Thyroid gland (tissue), 4 donors: ENCODE measurements around the gene POU6F2. TPM values are rescaled to one million over a fixed set of nuclear protein-coding genes. Genes with fewer than 3 reads are reported as not detected.

Experiments used
- DNase-seq, 2 donors: peaks; one replicate each; pipeline ENCODE4 v3.0.0-alpha.2; 2019
- H3K27ac ChIP-seq, 3 donors: fragments of 200-600 bp; sonication (generic); 1 replicate in 2 of 3; 2 replicates in 1 of 3; pipeline ENCODE4 v1.5.1; 2016 to 2019; ENCODE audit warnings: mild to moderate bottlenecking in 1 of 3, moderate library complexity in 1 of 3
- H3K27me3 ChIP-seq: fragments of 200-600 bp; sonication (generic); one replicate; pipeline ENCODE4 v1.5.1; 2019
- H3K36me3 ChIP-seq, 2 donors: fragments of 200-600 bp; sonication (generic); one replicate each; pipeline ENCODE4 v1.5.1; 2016 to 2019
- H3K4me1 ChIP-seq, 2 donors: fragments of 200-600 bp; sonication (generic); one replicate each; pipeline ENCODE4 v1.5.1; 2017 to 2019
- H3K4me3 ChIP-seq, 3 donors: fragments of 200-600 bp; sonication (generic); replicated peaks in 1 of 3; 1 replicate in 2 of 3; 2 replicates in 1 of 3; pipeline ENCODE4 v1.5.1; 2016; ENCODE audit warnings: mild to moderate bottlenecking in 1 of 3
- H3K9me3 ChIP-seq: fragments of 200-600 bp; sonication (generic); one replicate; pipeline ENCODE4 v1.5.1; 2017
- CTCF ChIP-seq, 6 experiments: fragments of 200-600 bp in 3 of 6; fragments of 450-650 bp in 3 of 6; sonication (generic) in 3 of 6; IDR thresholded peaks; one replicate each; pipeline ENCODE4 v1.5.1; 2016 to 2019; ENCODE audit warnings: antibody characterized with exemption in 6 of 6, mild to moderate bottlenecking in 2 of 6, inconsistent platforms in 1 of 6, moderate library complexity in 1 of 6
- POLR2A ChIP-seq, 2 donors: fragments of 450-650 bp; IDR thresholded peaks; one replicate each; pipeline ENCODE4 v1.6.1; 2017; ENCODE audit warnings: antibody characterized with exemption in 2 of 2, mild to moderate bottlenecking in 2 of 2, moderate library complexity in 1 of 2
- WGBS, 2 donors: methylation state at CpG; one replicate each; pipeline ENCODE4 v1.1.5; 2017; 5-methylcytosine and 5-hydroxymethylcytosine counted together
- intact Hi-C: fragments of 100-400 bp; cut with DNase I; formaldehyde crosslinking; loops from one replicate; pipeline ENCODE4 v1.15.1; 2023
- total RNA-seq, 4 donors: library from RNA; depleted of rRNA; stranded (reverse); fragments of >200 nt; gene quantifications; one replicate each; pipeline ENCODE4 v1.2.3, GENCODE V29; 2016

The POU6F2 gene
- total RNA-seq, 4 donors from 2014 or later, result 0.33 TPM; not detected in 3

DNA sequence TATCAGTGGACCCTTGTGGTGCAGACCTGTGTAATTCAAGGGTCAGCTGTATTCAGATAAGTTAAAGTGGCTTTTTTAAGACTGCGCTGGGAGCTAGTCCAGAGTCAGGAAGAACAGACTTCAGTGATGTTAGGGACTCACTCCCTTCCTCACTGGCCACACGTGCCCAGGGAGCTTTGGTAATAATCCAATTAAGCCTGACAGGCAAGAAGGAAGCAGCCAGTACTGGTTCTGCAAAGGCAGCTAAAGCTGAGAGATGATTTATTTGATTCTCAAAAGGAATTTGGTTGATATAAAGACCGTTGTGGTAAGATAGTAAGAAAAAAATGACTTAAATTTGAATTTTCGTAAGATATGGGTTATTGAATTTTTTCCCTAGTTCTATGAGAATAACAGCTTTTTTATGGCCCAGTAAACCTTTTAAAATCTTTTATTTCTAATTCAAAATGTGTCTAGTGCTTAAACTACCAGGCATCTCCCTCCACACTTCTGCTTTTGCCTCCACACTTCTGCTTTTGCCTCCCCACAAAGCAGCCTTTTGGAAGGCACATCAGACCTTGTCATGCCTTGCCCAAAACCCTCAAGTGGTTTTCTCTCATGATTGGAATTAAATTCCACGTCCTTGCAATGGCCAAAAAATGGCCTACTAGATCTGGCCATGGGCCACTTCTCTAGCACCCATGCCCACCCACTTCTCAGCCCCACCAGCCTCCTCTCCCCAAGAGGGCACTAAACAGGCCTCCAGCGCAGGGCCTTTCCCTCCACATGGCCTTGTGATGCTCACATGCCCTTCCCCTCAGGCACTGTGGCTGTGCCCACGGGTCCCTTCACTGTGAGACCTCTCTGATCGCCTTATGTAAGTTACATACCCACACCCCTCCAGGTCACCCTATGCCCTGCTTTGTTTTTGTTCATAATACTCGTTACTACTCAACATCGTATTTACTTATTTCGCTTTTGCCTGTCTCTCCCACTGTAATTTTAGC is 92.5 kb downstream of the POU6F2 start:
- intact Hi-C loops, result no loop called here
- no peak for DNase-seq
- TF ChIP-seq POLR2A (IDR thresholded peaks at IDR 0.05) (no peak), CTCF (IDR thresholded peaks at IDR 0.05) (no peak)
- Histone ChIP-seq H3K36me3 (no peaks in the 10 kb centered on the region), H3K27me3 (no peaks in the 10 kb centered on the region), H3K27ac (no peak overlapping the region), H3K4me3 (no peak overlapping the region), H3K4me1 (no peaks in the 10 kb centered on the region), H3K9me3 (no peaks in the 10 kb centered on the region)
- 75 to 77% methylated on average over 11 of the region's 11 CpGs for WGBS, 2 donors

DNA sequence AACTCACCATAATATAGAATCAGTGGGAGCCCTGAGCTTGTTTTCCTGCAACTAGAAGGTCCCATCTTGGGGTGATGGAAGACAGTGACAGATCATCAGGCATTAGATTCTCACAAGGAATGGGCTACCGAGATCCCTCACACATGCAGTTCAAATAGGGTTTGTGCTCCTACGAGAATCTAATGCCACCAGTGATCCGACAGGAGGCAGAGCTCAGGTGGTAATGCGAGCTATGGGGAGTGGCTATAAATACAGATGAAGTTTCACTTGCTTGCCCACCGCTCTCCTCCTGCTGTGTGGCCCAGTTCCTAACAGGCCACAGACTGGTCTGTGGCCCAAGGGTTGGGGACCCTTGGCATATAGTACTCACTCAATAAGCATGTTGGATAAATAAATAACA is 93.4 kb downstream of the POU6F2 start:
- no peak for TF ChIP-seq POLR2A (IDR thresholded peaks at IDR 0.05)
- Histone ChIP-seq H3K27me3 (no peaks in the 10 kb centered on the region), H3K27ac (no peak overlapping the region), H3K4me1 (no peaks in the 10 kb centered on the region), H3K9me3 (no peaks in the 10 kb centered on the region), H3K4me3 (no peak overlapping the region), H3K36me3 (no peaks in the 10 kb centered on the region)
- 94% methylated on average over 5 of the region's 5 CpGs for WGBS, 2 donors
- no peak for DNase-seq
- intact Hi-C loops, result no loop called here

DNA sequence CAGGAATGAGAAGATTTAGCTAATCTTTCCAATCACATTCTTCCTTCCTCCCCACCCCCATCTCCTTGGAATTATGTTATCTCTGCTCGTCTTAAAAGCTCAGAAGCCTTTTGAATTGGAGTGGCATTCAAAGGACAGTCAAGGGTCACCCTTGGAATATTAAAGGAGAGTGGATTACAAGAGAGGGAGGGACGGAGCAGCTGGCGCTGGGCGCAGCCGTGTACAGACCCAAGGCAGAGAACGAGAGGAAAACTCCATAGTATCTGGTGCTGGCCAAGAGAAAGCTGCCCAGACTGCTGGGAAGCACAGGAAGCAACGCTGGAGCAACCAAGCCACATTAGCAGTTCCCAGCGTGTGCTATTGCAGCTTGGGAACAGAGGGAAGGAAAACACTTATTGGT is 95.7 kb downstream of the POU6F2 start:
- Histone ChIP-seq H3K4me3 (no peak overlapping the region), H3K27ac (no peak overlapping the region), H3K9me3 (no peaks in the 10 kb centered on the region), H3K27me3 (no peaks in the 10 kb centered on the region), H3K36me3 (no peaks in the 10 kb centered on the region), H3K4me1 (no peaks in the 10 kb centered on the region)
- intact Hi-C loops, result no loop called here
- DNase-seq, result peak in 1 of 2 donors; percentile 3
- 13 to 15% methylated on average over 8 of the region's 8 CpGs for WGBS, 2 donors
- TF ChIP-seq CTCF (IDR thresholded peaks at IDR 0.05), result no peak
- TF ChIP-seq POLR2A (IDR thresholded peaks at IDR 0.05), result no peak

DNA sequence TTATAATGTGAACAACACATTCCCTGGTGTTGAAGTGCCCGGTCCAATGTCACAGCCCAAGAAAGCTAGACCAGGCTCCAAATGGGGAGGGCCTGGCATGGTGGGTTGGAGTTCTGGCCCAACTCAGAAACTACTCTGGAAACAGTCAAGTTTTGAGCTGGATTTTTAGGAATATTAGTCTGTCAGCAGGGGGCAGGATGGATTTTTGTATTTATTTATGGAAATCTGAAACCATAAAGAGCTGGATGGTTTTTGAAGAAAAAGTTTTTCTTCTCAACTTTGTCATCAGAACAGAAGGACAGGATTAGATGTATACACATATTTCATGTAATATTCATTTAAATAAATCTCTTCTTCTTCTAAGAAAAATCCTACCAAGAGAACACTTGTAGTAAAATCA is 97.5 kb downstream of the POU6F2 start:
- TF ChIP-seq POLR2A (IDR thresholded peaks at IDR 0.05) (no peak), CTCF (IDR thresholded peaks at IDR 0.05) (no peak)
- Histone ChIP-seq H3K4me3 (no peak overlapping the region), H3K27ac (no peak overlapping the region), H3K4me1 (no peaks in the 10 kb centered on the region), H3K9me3 (no peaks in the 10 kb centered on the region), H3K27me3 (no peaks in the 10 kb centered on the region), H3K36me3 (no peaks in the 10 kb centered on the region)
- intact Hi-C loops, result no loop called here
- WGBS, 2 donors, result 72 to 90% methylated on average over 1 of the region's 1 CpG
- no peak for DNase-seq

GRCh38 chr7:39083781-39084180 is 106.1 kb downstream of the POU6F2 start:
- H3K4me1 ChIP-seq, result no peaks in the 10 kb centered on the region
- DNase-seq, result no peak
- no peak overlapping the region for H3K4me3 ChIP-seq
- no peaks in the 10 kb centered on the region for H3K27me3 ChIP-seq
- H3K36me3 ChIP-seq, result no peaks in the 10 kb centered on the region
- H3K9me3 ChIP-seq, result no peaks in the 10 kb centered on the region
- no peak overlapping the region for H3K27ac ChIP-seq
- TF ChIP-seq CTCF (IDR thresholded peaks at IDR 0.05), result no peak
- no peak for TF ChIP-seq POLR2A (IDR thresholded peaks at IDR 0.05)
- intact Hi-C loops, result no loop called here
- WGBS, 2 donors, result 81 to 85% methylated on average over 3 of the region's 3 CpGs
